ENCODE results near the gene COTL1. TPM values are rescaled to one million over a fixed set of nuclear protein-coding genes. Genes with fewer than 3 reads are reported as not detected.

COTL1 gene
- polyA plus RNA-seq, 4 donors = 43.6 to 166 (median 94.3) TPM

DNA sequence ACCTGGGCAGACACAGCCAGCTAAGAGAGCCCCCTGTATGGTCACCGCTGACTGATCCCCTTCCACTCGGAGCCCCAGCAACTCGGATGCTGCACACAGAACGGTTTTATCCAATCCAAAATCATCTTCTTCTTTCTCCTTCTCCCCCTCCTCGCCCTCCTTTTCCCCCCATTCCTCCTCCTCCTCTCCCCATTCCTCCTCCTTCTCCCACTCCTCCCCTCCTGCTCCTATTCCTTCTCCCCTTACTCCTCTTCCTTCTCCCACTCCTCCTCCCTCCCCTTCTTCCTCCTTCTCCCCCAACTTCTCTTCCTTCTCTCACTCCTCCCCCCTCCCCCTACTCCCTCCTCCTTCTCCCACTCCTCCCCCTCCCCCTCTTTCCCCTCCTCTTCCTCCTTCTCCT is 83.1 kb downstream of the COTL1 start:
- H3K4me1 ChIP-seq (ENCODE audit: control insufficient read depth in 3 of 3, insufficient read depth in 2 of 3, low read depth in 1 of 3, low read length in 2 of 3) = peaks cover 0 to 4% (median 0%) of the 10 kb centered on the region in 3 donors
- H3K27me3 ChIP-seq (ENCODE audit: control insufficient read depth in 3 of 3, insufficient read depth in 3 of 3, low read length in 3 of 3) = no peaks in the 10 kb centered on the region
- no peak for DNase-seq
- 87 to 97% (median 93%) methylated on average over 5 of the region's 5 CpGs for WGBS, 3 donors
- FAIRE-seq = no peak
- H3K4me3 ChIP-seq (ENCODE audit: low read depth in 1 of 3, low read length in 3 of 3) = no peak overlapping the region
- H3K36me3 ChIP-seq (ENCODE audit: control insufficient read depth in 3 of 3, insufficient read depth in 2 of 3, low read depth in 1 of 3, low read length in 3 of 3) = no peaks in the 10 kb centered on the region
- no peak overlapping the region for H3K27ac ChIP-seq (ENCODE audit: low read depth in 1 of 3, low read length in 2 of 3)
- H3K9me3 ChIP-seq (ENCODE audit: control insufficient read depth in 2 of 2, insufficient read depth in 1 of 2, low read depth in 1 of 2, low read length in 1 of 2) = peaks cover 0 to 3% of the 10 kb centered on the region in 2 donors

GRCh38 chr16:84532855-84533486 is 84.9 kb downstream of the COTL1 start:
- 66 to 85% (median 84%) methylated on average over 11 of the region's 11 CpGs for WGBS, 3 donors
- Histone ChIP-seq H3K27me3 (ENCODE audit: control insufficient read depth in 3 of 3, insufficient read depth in 3 of 3, low read length in 3 of 3) (no peaks in the 10 kb centered on the region), H3K9me3 (ENCODE audit: control insufficient read depth in 2 of 2, insufficient read depth in 1 of 2, low read depth in 1 of 2, low read length in 1 of 2) (peaks cover 0 to 6% of the 10 kb centered on the region in 2 donors), H3K4me3 (ENCODE audit: low read depth in 1 of 3, low read length in 3 of 3) (no peak overlapping the region), H3K36me3 (ENCODE audit: control insufficient read depth in 3 of 3, insufficient read depth in 2 of 3, low read depth in 1 of 3, low read length in 3 of 3) (no peaks in the 10 kb centered on the region), H3K4me1 (ENCODE audit: control insufficient read depth in 3 of 3, insufficient read depth in 2 of 3, low read depth in 1 of 3, low read length in 2 of 3) (peaks cover 0 to 4% (median 0%) of the 10 kb centered on the region in 3 donors), H3K27ac (ENCODE audit: low read depth in 1 of 3, low read length in 2 of 3) (peak overlapping the region in 2 of 3 donors; percentile 56 to 77)
- FAIRE-seq = no peak
- no peak for DNase-seq

DNA sequence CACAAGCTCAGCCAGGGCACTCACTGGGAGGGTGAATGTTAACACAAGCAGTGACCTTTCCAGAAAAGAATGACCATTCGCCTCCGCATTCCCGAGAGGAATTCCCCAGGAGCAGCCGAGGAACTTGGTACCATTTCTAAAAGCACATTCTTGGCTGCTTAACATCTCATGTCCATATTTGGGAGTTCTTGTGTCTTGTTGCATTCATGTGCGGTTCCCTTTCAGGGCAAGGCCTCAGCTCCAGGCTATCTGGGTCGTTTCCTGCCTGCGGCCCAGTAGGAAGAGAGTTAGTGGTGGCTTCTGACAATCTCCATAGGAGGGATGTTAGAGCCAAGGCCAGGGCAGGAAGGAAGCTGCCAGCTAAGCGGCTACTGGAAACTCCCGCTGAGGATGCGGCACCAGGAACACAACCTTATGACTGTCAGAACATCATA is 85.6 kb downstream of the COTL1 start:
- Histone ChIP-seq H3K36me3 (ENCODE audit: control insufficient read depth in 3 of 3, insufficient read depth in 2 of 3, low read depth in 1 of 3, low read length in 3 of 3) (no peaks in the 10 kb centered on the region), H3K9me3 (ENCODE audit: control insufficient read depth in 2 of 2, insufficient read depth in 1 of 2, low read depth in 1 of 2, low read length in 1 of 2) (peaks cover 0 to 6% of the 10 kb centered on the region in 2 donors), H3K4me1 (ENCODE audit: control insufficient read depth in 3 of 3, insufficient read depth in 2 of 3, low read depth in 1 of 3, low read length in 2 of 3) (peaks cover 0 to 4% (median 0%) of the 10 kb centered on the region in 3 donors), H3K4me3 (ENCODE audit: low read depth in 1 of 3, low read length in 3 of 3) (no peak overlapping the region), H3K27ac (ENCODE audit: low read depth in 1 of 3, low read length in 2 of 3) (peak overlapping the region in 2 of 3 donors; percentile 56 to 77), H3K27me3 (ENCODE audit: control insufficient read depth in 3 of 3, insufficient read depth in 3 of 3, low read length in 3 of 3) (no peaks in the 10 kb centered on the region)
- DNase-seq = no peak
- no peak for FAIRE-seq
- 48 to 85% (median 84%) methylated on average over 10 of the region's 10 CpGs for WGBS, 3 donors

DNA sequence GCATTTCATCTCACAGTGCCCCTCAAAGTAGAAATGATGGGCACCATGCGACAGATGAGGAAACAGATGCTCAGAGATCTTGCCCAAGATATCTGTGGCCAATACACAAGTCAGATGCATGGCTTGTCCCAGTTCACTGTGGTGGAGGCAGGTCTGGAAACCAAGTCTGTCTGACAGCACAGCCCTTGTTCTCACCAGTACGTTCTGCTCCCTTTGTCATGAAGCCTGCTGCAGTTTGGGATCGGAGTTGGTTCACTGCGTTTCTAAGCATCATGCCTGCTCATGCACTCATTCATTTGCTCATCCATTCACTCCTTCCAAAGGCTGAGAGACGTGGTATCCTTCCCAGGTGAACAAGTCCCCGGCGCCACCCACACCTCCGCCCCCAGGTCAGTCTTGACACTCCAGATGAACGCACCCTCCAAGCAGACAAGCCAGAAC is 86.2 kb downstream of the COTL1 start:
- no peaks in the 10 kb centered on the region for H3K27me3 ChIP-seq (ENCODE audit: control insufficient read depth in 3 of 3, insufficient read depth in 3 of 3, low read length in 3 of 3)
- DNase-seq = no peak
- peaks cover 0 to 9% (median 0%) of the 10 kb centered on the region in 3 donors for H3K4me1 ChIP-seq (ENCODE audit: control insufficient read depth in 3 of 3, insufficient read depth in 2 of 3, low read depth in 1 of 3, low read length in 2 of 3)
- H3K9me3 ChIP-seq (ENCODE audit: control insufficient read depth in 2 of 2, insufficient read depth in 1 of 2, low read depth in 1 of 2, low read length in 1 of 2) = peaks cover 0 to 6% of the 10 kb centered on the region in 2 donors
- FAIRE-seq = no peak
- H3K27ac ChIP-seq (ENCODE audit: low read depth in 1 of 3, low read length in 2 of 3) = peak overlapping the region in 2 of 3 donors; percentile 49 to 56
- H3K4me3 ChIP-seq (ENCODE audit: low read depth in 1 of 3, low read length in 3 of 3) = no peak overlapping the region
- H3K36me3 ChIP-seq (ENCODE audit: control insufficient read depth in 3 of 3, insufficient read depth in 2 of 3, low read depth in 1 of 3, low read length in 3 of 3) = no peaks in the 10 kb centered on the region
- 73 to 88% (median 88%) methylated on average over 9 of the region's 9 CpGs for WGBS, 3 donors

GRCh38 chr16:84530590-84530989 is 87.3 kb downstream of the COTL1 start:
- Histone ChIP-seq H3K36me3 (ENCODE audit: control insufficient read depth in 3 of 3, insufficient read depth in 2 of 3, low read depth in 1 of 3, low read length in 3 of 3) (no peaks in the 10 kb centered on the region), H3K9me3 (ENCODE audit: control insufficient read depth in 2 of 2, insufficient read depth in 1 of 2, low read depth in 1 of 2, low read length in 1 of 2) (peaks cover 0 to 6% of the 10 kb centered on the region in 2 donors), H3K4me1 (ENCODE audit: control insufficient read depth in 3 of 3, insufficient read depth in 2 of 3, low read depth in 1 of 3, low read length in 2 of 3) (peaks cover 0 to 11% (median 0%) of the 10 kb centered on the region in 3 donors), H3K4me3 (ENCODE audit: low read depth in 1 of 3, low read length in 3 of 3) (no peak overlapping the region), H3K27ac (ENCODE audit: low read depth in 1 of 3, low read length in 2 of 3) (no peak overlapping the region), H3K27me3 (ENCODE audit: control insufficient read depth in 3 of 3, insufficient read depth in 3 of 3, low read length in 3 of 3) (no peaks in the 10 kb centered on the region)
- FAIRE-seq (no peak), DNase-seq (no peak)
- WGBS, 3 donors = 92 to 95% (median 95%) methylated on average over 5 of the region's 5 CpGs

DNA sequence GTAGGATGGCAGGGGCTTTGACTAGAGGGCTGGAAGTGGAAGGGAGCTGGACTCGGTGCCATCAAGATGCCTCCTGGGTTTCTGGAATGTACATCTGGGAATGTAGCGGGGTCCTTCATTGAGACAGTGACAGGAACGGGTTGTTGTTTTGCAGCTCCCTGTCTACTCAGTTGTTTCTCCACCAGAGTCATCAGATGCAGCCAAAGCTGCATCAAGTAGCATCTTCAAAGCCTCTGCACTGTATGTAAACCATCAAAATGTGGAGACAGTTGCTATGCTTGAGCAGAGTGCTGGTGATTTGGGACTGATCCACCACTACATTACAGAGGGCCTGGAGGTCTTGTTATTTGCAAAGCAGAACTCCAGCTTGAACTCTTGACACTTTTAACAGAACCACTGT is 88.3 kb downstream of the COTL1 start:
- no peak overlapping the region for H3K27ac ChIP-seq (ENCODE audit: low read depth in 1 of 3, low read length in 2 of 3)
- no peak for DNase-seq
- no peaks in the 10 kb centered on the region for H3K27me3 ChIP-seq (ENCODE audit: control insufficient read depth in 3 of 3, insufficient read depth in 3 of 3, low read length in 3 of 3)
- no peaks in the 10 kb centered on the region for H3K36me3 ChIP-seq (ENCODE audit: control insufficient read depth in 3 of 3, insufficient read depth in 2 of 3, low read depth in 1 of 3, low read length in 3 of 3)
- WGBS, 3 donors = 95 to 98% (median 96%) methylated on average over 3 of the region's 3 CpGs
- FAIRE-seq = no peak
- peaks cover 0 to 11% (median 0%) of the 10 kb centered on the region in 3 donors for H3K4me1 ChIP-seq (ENCODE audit: control insufficient read depth in 3 of 3, insufficient read depth in 2 of 3, low read depth in 1 of 3, low read length in 2 of 3)
- H3K4me3 ChIP-seq (ENCODE audit: low read depth in 1 of 3, low read length in 3 of 3) = no peak overlapping the region
- peaks cover 0 to 6% of the 10 kb centered on the region in 2 donors for H3K9me3 ChIP-seq (ENCODE audit: control insufficient read depth in 2 of 2, insufficient read depth in 1 of 2, low read depth in 1 of 2, low read length in 1 of 2)

- Histone ChIP-seq H3K36me3 (ENCODE audit: control insufficient read depth in 3 of 3, insufficient read depth in 2 of 3, low read depth in 1 of 3, low read length in 3 of 3) (no peaks in the 10 kb centered on the region), H3K9me3 (ENCODE audit: control insufficient read depth in 2 of 2, insufficient read depth in 1 of 2, low read depth in 1 of 2, low read length in 1 of 2) (peaks cover 0 to 6% of the 10 kb centered on the region in 2 donors), H3K4me3 (ENCODE audit: low read depth in 1 of 3, low read length in 3 of 3) (no peak overlapping the region), H3K27me3 (ENCODE audit: control insufficient read depth in 3 of 3, insufficient read depth in 3 of 3, low read length in 3 of 3) (no peaks in the 10 kb centered on the region), H3K4me1 (ENCODE audit: control insufficient read depth in 3 of 3, insufficient read depth in 2 of 3, low read depth in 1 of 3, low read length in 2 of 3) (peaks cover 0 to 11% (median 0%) of the 10 kb centered on the region in 3 donors), H3K27ac (ENCODE audit: low read depth in 1 of 3, low read length in 2 of 3) (no peak overlapping the region)
- no peak for FAIRE-seq
- no peak for DNase-seq
- 85 to 90% (median 87%) methylated on average over 6 of the region's 6 CpGs for WGBS, 3 donors
Measured at GRCh38 chr16:84528322-84528721, 89.6 kb downstream of the COTL1 start.

GRCh38 chr16:84527532-84528269 is 90.2 kb downstream of the COTL1 start:
- H3K27ac ChIP-seq (ENCODE audit: low read depth in 1 of 3, low read length in 2 of 3) = peak overlapping the region in 1 of 3 donors; percentile 19
- H3K27me3 ChIP-seq (ENCODE audit: control insufficient read depth in 3 of 3, insufficient read depth in 3 of 3, low read length in 3 of 3) = no peaks in the 10 kb centered on the region
- no peak for DNase-seq
- FAIRE-seq = no peak
- WGBS, 3 donors = 58 to 69% (median 68%) methylated on average over 11 of the region's 11 CpGs
- no peak overlapping the region for H3K4me3 ChIP-seq (ENCODE audit: low read depth in 1 of 3, low read length in 3 of 3)
- no peaks in the 10 kb centered on the region for H3K36me3 ChIP-seq (ENCODE audit: control insufficient read depth in 3 of 3, insufficient read depth in 2 of 3, low read depth in 1 of 3, low read length in 3 of 3)
- peaks cover 0 to 9% of the 10 kb centered on the region in 2 donors for H3K9me3 ChIP-seq (ENCODE audit: control insufficient read depth in 2 of 2, insufficient read depth in 1 of 2, low read depth in 1 of 2, low read length in 1 of 2)
- peaks cover 0 to 9% (median 0%) of the 10 kb centered on the region in 3 donors for H3K4me1 ChIP-seq (ENCODE audit: control insufficient read depth in 3 of 3, insufficient read depth in 2 of 3, low read depth in 1 of 3, low read length in 2 of 3)

All from small intestine (tissue), 7 donors.